ENCODE results near the gene SH3RF3.

SH3RF3 gene

DNA sequence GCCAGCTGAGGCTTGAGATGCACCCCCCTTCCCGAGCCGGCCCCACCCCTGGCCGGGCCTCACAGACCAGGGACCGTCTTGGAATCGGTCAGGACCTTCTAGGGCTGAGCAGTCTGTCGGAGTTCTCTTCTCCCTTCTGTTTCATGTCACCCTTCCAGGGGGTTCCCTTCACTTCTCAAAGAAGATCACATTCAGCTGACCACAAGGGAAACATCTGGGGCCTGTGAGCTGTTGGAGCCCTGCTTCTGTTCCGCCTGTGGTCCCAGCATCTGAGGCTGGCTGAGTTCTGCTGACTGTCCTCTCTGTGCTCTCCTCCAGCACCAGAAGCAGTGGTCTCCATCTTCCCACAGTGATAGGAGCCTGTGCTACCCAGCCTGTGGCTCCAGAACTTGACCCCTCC lies 378.2 kb downstream of the SH3RF3 start:
- no peak overlapping the region for H3K4me3 ChIP-seq (ENCODE audit: low read depth, low read length)
- TF ChIP-seq, protein P1, sequence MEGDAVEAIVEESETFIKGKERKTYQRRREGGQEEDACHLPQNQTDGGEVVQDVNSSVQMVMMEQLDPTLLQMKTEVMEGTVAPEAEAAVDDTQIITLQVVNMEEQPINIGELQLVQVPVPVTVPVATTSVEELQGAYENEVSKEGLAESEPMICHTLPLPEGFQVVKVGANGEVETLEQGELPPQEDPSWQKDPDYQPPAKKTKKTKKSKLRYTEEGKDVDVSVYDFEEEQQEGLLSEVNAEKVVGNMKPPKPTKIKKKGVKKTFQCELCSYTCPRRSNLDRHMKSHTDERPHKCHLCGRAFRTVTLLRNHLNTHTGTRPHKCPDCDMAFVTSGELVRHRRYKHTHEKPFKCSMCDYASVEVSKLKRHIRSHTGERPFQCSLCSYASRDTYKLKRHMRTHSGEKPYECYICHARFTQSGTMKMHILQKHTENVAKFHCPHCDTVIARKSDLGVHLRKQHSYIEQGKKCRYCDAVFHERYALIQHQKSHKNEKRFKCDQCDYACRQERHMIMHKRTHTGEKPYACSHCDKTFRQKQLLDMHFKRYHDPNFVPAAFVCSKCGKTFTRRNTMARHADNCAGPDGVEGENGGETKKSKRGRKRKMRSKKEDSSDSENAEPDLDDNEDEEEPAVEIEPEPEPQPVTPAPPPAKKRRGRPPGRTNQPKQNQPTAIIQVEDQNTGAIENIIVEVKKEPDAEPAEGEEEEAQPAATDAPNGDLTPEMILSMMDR (IDR thresholded peaks at IDR 0.05; ENCODE audit: control insufficient read depth, extremely low read depth, insufficient read depth) = no peak

DNA sequence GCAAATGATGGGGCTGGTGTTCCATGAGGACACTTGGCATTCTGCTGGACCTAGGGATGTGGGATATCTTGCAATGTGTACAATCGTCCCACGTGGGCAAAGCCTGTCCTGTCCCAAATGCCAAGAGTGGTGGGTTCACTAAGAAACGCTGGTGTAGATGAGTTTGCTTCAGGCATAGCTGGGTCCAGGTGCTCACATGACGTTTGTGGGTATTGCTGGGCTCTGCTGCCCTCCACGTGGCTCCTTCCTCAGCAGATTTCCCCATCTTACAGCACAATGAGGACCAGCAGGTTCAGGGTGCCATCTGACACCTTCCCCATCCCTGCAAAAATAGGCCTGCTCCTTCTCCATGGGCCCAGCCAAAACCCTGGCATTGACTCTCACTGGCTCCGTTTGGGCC lies 378.8 kb downstream of the SH3RF3 start:
- TF ChIP-seq, protein P1 (IDR thresholded peaks at IDR 0.05; ENCODE audit: control insufficient read depth, extremely low read depth, insufficient read depth) = no peak
- no peak for DNase-seq (ENCODE audit: low read depth)
- no peak overlapping the region for H3K4me3 ChIP-seq (ENCODE audit: low read depth, low read length)

More for the DNA sequence above, 378.2 kb downstream of the SH3RF3 start:
- no peak for DNase-seq (ENCODE audit: low read depth)

DNA sequence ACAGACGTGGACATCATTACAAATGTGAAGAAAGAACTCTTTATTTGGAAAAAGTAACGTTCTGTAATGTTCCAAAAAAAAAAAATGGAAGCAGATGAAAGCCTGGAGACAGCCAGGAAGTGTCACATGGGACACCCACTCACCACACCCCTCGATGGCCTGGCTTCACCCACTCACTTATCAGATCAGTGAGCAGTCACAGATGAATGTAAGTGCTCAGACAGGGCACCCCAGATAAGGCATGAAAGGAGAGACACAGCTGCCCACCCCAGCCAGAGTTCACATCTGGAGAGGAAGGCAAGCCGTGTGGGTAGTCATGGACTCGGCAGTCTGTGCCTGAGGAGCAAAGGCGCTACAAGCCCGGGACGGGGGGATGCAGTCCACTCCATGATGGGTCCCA lies 379.6 kb downstream of the SH3RF3 start:
- no peak for DNase-seq (ENCODE audit: low read depth)
- TF ChIP-seq, protein P1 (IDR thresholded peaks at IDR 0.05; ENCODE audit: control insufficient read depth, extremely low read depth, insufficient read depth) = no peak
- no peak overlapping the region for H3K4me3 ChIP-seq (ENCODE audit: low read depth, low read length)

DNA sequence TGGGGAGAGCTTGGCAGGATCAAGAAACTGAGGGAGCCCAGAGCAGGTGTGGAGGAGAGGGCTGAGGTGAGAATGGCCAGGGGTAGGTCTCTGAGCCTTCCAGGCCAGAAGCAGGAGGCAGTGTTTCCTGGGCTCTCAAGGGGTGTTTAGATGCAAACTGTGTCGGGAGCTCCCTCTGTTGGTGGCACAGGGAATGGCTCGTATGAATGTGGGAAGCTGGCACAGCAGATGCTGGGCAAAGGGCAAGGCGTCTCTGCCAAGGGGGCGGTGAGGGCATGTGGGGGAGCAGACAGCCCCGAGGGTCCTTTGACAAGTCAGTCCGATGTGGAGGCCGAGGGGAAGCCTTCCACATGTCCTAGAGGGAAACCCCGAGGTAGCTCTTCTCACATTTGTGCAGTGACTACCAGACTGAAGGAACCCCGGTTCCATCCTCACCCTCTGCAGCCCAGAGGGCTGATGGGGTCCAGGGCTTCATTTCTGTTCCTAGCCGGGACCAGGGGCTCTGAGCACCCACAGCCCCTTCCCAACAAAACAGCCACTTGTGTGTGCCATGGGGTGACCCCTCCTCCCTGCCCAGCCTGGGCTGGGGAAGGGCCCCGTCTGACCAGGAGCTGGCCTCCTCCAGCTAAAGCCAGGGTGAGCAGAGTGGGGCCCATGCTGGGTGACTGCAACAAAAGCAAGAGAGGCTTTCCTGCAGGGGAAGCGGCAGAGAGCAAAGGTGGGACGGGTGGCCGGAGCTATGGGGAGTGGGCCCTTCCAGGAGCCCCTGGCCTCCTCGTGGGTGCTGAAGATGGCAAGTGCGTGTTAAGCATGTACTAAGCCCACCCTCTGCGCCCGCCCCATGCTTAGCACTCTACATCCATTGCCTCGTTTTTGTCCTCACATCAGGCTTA lies 381.4 kb downstream of the SH3RF3 start:
- TF ChIP-seq, protein P1 (IDR thresholded peaks at IDR 0.05; ENCODE audit: control insufficient read depth, extremely low read depth, insufficient read depth) = peak; percentile 92
- no peak overlapping the region for H3K4me3 ChIP-seq (ENCODE audit: low read depth, low read length)
- peak; percentile 27 for DNase-seq (ENCODE audit: low read depth)

DNA sequence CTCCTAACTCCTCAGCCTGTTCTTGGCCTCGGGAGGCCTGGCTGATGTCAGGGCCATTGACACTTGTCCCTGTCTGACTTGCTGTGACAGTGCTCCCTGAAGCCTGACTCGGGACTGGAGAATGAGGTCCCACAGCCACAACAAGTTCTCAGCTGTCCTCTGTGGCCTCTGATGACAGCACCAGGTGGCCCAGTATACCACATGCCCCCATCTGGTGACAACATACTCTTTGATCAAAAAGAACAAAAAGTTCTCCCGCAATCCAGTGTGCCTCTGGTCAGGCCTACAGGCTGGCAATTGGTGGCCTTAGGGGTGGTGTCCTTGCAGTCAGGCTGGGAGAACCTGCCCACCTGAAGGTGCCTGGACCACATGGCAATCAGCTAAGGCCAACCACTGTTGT lies 382.2 kb downstream of the SH3RF3 start:
- no peak for DNase-seq (ENCODE audit: low read depth)
- TF ChIP-seq, protein P1 (IDR thresholded peaks at IDR 0.05; ENCODE audit: control insufficient read depth, extremely low read depth, insufficient read depth) = no peak
- H3K4me3 ChIP-seq (ENCODE audit: low read depth, low read length) = no peak overlapping the region

DNA sequence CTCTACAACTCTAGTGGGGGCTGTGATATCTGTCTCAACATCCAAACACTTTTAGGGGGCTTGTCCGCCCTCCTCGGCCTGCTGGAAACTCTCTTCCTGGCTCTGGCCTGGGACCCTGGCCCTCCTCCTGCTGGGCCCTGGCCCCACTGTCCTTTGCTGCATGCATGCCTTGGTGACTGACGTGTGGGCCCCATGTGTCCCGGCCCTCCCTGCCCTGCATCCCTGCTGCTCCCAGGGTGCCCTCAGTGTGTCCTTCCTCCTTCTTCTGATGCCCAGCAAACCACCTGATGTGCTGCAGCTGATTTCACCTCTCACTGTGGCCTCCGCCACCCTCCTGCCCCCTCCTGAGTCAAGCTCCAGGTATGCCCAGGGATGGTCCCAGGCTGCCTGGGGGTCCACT lies 383.1 kb downstream of the SH3RF3 start:
- DNase-seq (ENCODE audit: low read depth) = no peak
- TF ChIP-seq, protein P1 (IDR thresholded peaks at IDR 0.05; ENCODE audit: control insufficient read depth, extremely low read depth, insufficient read depth) = no peak
- no peak overlapping the region for H3K4me3 ChIP-seq (ENCODE audit: low read depth, low read length)
